Measurements from ENCODE around the gene HYI. TPM values are rescaled to one million over a fixed set of nuclear protein-coding genes. Genes with fewer than 3 reads are reported as not detected.
"Not testable (repeated sequence)": the region's sequence is repeated elsewhere in the genome, so short reads cannot be mapped to it uniquely, and the experiment has no call there.

Gene HYI
- total RNA-seq, 1 experiment from 2014 or later, result 55.3 TPM

- BruUV-seq (replicated peaks), result no TSS peak
- peaks cover 6% of the 10 kb centered on the region for H3K4me1 ChIP-seq (ENCODE audit: control insufficient read depth, insufficient read depth, low read length)
- no peaks in the 10 kb centered on the region for H3K27me3 ChIP-seq (ENCODE audit: control insufficient read depth, insufficient read depth, low read length)
- ATAC-seq (no peak), DNase-seq (ENCODE audit: low read depth, low spot score) (no peak)
- no peak for TF ChIP-seq TCF7L2 (IDR thresholded peaks at IDR 0.05; ENCODE audit: low read depth, low read length)
- TF ChIP-seq REST (IDR thresholded peaks at IDR 0.05; ENCODE audit: insufficient read depth in 1 of 2, low read depth in 2 of 2, low read length in 1 of 2), result no peak
- TF ChIP-seq SIN3A (IDR thresholded peaks at IDR 0.05; ENCODE audit: borderline replicate concordance, insufficient read depth, low read depth, low read length), result no peak
- no peak for TF ChIP-seq POLR2AphosphoS5 (IDR thresholded peaks at IDR 0.05; ENCODE audit: low read depth, low read length)
- TF ChIP-seq CTCF (IDR thresholded peaks at IDR 0.05), result no peak
- H3K36me3 ChIP-seq (ENCODE audit: control insufficient read depth, insufficient read depth, low read length), result no peaks in the 10 kb centered on the region
- in situ Hi-C loops (cut with HindIII; ENCODE audit: low pct_unique_long_range_greater_than_20kb, low sequenced_read_pairs), result no loop called here
- peaks cover 4% of the 10 kb centered on the region; the same call in 1 of the 2 replicates for H3K9me3 ChIP-seq (ENCODE audit: control insufficient read depth, insufficient read depth, low read depth, low read length)
- CTCF ChIA-PET, result no interaction called here
- no peak overlapping the region for H3K27ac ChIP-seq (ENCODE audit: low read length)
- POLR2A ChIA-PET, result interaction anchor here (0.6 kb wide), 1 partner anchor 20 kb away, joined by 3 read pairs; the partner anchor contains the start of gene HYI
- intact Hi-C loops (cut with micrococcal nuclease; ENCODE audit: unreplicated experiment), result no loop called here
- no peak overlapping the region for H3K4me3 ChIP-seq (ENCODE audit: low read depth in 2 of 2, low read length in 2 of 2)
Measured at GRCh38 chr1:43473463-43473862, 19.7 kb upstream of the HYI start.

- intact Hi-C loops (cut with micrococcal nuclease; ENCODE audit: unreplicated experiment); CTCF ChIA-PET; H3K4me3 ChIP-seq (ENCODE audit: low read depth in 2 of 2, low read length in 2 of 2); H3K36me3 ChIP-seq (ENCODE audit: control insufficient read depth, insufficient read depth, low read length); H3K27me3 ChIP-seq (ENCODE audit: control insufficient read depth, insufficient read depth, low read length); BruUV-seq (replicated peaks); in situ Hi-C loops (cut with HindIII; ENCODE audit: low pct_unique_long_range_greater_than_20kb, low sequenced_read_pairs); H3K4me1 ChIP-seq (ENCODE audit: control insufficient read depth, insufficient read depth, low read length); POLR2A ChIA-PET; H3K9me3 ChIP-seq (ENCODE audit: control insufficient read depth, insufficient read depth, low read depth, low read length): not testable (repeated sequence)
- 0 out of 2 replicates have a peak overlapping the region, but pooled peaks have one; percentile 23 for H3K27ac ChIP-seq (ENCODE audit: low read length)
- ATAC-seq (peak; percentile 87), DNase-seq (ENCODE audit: low read depth, low spot score) (peak; percentile 46)
Measured at GRCh38 chr1:43472463-43473151, 18.9 kb upstream of the HYI start.

GRCh38 chr1:43472087-43472462 is 18.3 kb upstream of the HYI start:
- peaks cover 6% of the 10 kb centered on the region for H3K4me1 ChIP-seq (ENCODE audit: control insufficient read depth, insufficient read depth, low read length)
- no peak overlapping the region for H3K4me3 ChIP-seq (ENCODE audit: low read depth in 2 of 2, low read length in 2 of 2)
- in situ Hi-C loops (cut with HindIII; ENCODE audit: low pct_unique_long_range_greater_than_20kb, low sequenced_read_pairs) (no loop called here), intact Hi-C loops (cut with micrococcal nuclease; ENCODE audit: unreplicated experiment) (no loop called here)
- TF ChIP-seq POLR2AphosphoS5 (IDR thresholded peaks at IDR 0.05; ENCODE audit: low read depth, low read length) (no peak), SIN3A (IDR thresholded peaks at IDR 0.05; ENCODE audit: borderline replicate concordance, insufficient read depth, low read depth, low read length) (no peak), REST (IDR thresholded peaks at IDR 0.05; ENCODE audit: insufficient read depth in 1 of 2, low read depth in 2 of 2, low read length in 1 of 2) (no peak), TCF7L2 (IDR thresholded peaks at IDR 0.05; ENCODE audit: low read depth, low read length) (no peak), CTCF (IDR thresholded peaks at IDR 0.05) (no peak)
- no peak for DNase-seq (ENCODE audit: low read depth, low spot score)
- POLR2A ChIA-PET, result no interaction called here
- CTCF ChIA-PET, result no interaction called here
- no peaks in the 10 kb centered on the region for H3K27me3 ChIP-seq (ENCODE audit: control insufficient read depth, insufficient read depth, low read length)
- BruUV-seq (replicated peaks), result no TSS peak
- H3K36me3 ChIP-seq (ENCODE audit: control insufficient read depth, insufficient read depth, low read length), result no peaks in the 10 kb centered on the region
- no peak for ATAC-seq
- H3K9me3 ChIP-seq (ENCODE audit: control insufficient read depth, insufficient read depth, low read depth, low read length), result peaks cover under 1% of the 10 kb centered on the region; the same call in 1 of the 2 replicates
- no peak overlapping the region for H3K27ac ChIP-seq (ENCODE audit: low read length)
